Measurements from ENCODE around the gene ARID1B. TPM values are rescaled to one million over a fixed set of nuclear protein-coding genes. Genes with fewer than 3 reads are reported as not detected.

ARID1B gene
- total and polyA plus RNA-seq, 9 of the 15 experiments (the other 6 are each of a cell fraction or from before 2014, with no cell fraction given): 12.5 to 50.5 (median 25.8) TPM

- no peak for TF ChIP-seq TAF1 (IDR thresholded peaks at IDR 0.05; ENCODE audit: control insufficient read depth, extremely low read depth, insufficient read depth, low read length, severe bottlenecking)
- no peak for TF ChIP-seq MLX (CRISPR knock-in tag; conservative IDR thresholded peaks at IDR 0.05)
- TF ChIP-seq, protein P1, sequence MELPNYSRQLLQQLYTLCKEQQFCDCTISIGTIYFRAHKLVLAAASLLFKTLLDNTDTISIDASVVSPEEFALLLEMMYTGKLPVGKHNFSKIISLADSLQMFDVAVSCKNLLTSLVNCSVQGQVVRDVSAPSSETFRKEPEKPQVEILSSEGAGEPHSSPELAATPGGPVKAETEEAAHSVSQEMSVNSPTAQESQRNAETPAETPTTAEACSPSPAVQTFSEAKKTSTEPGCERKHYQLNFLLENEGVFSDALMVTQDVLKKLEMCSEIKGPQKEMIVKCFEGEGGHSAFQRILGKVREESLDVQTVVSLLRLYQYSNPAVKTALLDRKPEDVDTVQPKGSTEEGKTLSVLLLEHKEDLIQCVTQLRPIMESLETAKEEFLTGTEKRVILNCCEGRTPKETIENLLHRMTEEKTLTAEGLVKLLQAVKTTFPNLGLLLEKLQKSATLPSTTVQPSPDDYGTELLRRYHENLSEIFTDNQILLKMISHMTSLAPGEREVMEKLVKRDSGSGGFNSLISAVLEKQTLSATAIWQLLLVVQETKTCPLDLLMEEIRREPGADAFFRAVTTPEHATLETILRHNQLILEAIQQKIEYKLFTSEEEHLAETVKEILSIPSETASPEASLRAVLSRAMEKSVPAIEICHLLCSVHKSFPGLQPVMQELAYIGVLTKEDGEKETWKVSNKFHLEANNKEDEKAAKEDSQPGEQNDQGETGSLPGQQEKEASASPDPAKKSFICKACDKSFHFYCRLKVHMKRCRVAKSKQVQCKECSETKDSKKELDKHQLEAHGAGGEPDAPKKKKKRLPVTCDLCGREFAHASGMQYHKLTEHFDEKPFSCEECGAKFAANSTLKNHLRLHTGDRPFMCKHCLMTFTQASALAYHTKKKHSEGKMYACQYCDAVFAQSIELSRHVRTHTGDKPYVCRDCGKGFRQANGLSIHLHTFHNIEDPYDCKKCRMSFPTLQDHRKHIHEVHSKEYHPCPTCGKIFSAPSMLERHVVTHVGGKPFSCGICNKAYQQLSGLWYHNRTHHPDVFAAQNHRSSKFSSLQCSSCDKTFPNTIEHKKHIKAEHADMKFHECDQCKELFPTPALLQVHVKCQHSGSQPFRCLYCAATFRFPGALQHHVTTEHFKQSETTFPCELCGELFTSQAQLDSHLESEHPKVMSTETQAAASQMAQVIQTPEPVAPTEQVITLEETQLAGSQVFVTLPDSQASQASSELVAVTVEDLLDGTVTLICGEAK (IDR thresholded peaks at IDR 0.05): no peak
- TF ChIP-seq, protein P1 (CRISPR knock-in tag; IDR thresholded peaks at IDR 0.05): no peak
- TF ChIP-seq ZBTB34 (CRISPR knock-in tag; IDR thresholded peaks at IDR 0.05): no peak
- TF ChIP-seq, protein P2, sequence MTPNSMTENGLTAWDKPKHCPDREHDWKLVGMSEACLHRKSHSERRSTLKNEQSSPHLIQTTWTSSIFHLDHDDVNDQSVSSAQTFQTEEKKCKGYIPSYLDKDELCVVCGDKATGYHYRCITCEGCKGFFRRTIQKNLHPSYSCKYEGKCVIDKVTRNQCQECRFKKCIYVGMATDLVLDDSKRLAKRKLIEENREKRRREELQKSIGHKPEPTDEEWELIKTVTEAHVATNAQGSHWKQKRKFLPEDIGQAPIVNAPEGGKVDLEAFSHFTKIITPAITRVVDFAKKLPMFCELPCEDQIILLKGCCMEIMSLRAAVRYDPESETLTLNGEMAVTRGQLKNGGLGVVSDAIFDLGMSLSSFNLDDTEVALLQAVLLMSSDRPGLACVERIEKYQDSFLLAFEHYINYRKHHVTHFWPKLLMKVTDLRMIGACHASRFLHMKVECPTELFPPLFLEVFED (CRISPR knock-in tag; conservative IDR thresholded peaks at IDR 0.05): 0 out of 2 replicates have a peak, but pooled peaks have one; percentile 49
- TF ChIP-seq KLF13 (tag; IDR thresholded peaks at IDR 0.05; ENCODE audit: borderline replicate concordance, low read depth): no peak
- TF ChIP-seq ZNF561 (CRISPR knock-in tag; conservative IDR thresholded peaks at IDR 0.05): no peak
- no peak for TF ChIP-seq BRF1 (IDR thresholded peaks at IDR 0.05; ENCODE audit: borderline replicate concordance, extremely low read depth, insufficient read length)
- TF ChIP-seq, protein P3, sequence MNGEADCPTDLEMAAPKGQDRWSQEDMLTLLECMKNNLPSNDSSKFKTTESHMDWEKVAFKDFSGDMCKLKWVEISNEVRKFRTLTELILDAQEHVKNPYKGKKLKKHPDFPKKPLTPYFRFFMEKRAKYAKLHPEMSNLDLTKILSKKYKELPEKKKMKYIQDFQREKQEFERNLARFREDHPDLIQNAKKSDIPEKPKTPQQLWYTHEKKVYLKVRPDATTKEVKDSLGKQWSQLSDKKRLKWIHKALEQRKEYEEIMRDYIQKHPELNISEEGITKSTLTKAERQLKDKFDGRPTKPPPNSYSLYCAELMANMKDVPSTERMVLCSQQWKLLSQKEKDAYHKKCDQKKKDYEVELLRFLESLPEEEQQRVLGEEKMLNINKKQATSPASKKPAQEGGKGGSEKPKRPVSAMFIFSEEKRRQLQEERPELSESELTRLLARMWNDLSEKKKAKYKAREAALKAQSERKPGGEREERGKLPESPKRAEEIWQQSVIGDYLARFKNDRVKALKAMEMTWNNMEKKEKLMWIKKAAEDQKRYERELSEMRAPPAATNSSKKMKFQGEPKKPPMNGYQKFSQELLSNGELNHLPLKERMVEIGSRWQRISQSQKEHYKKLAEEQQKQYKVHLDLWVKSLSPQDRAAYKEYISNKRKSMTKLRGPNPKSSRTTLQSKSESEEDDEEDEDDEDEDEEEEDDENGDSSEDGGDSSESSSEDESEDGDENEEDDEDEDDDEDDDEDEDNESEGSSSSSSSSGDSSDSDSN (IDR thresholded peaks at IDR 0.05; ENCODE audit: borderline replicate concordance in 1 of 2, low read depth in 2 of 2, low read length in 2 of 2): peak in 1 of 2 experiments; percentile 65; a peak in 1 of 4 replicates
- no peak for TF ChIP-seq ZNF133 (CRISPR knock-in tag; IDR thresholded peaks at IDR 0.05)
- no peak for TF ChIP-seq PHF20 (IDR thresholded peaks at IDR 0.05; ENCODE audit: partially characterized antibody)
These were observed 243.7 kb downstream of the ARID1B start (continued) for GRCh38 chr6:157020881-157021343.
